Measurements from ENCODE around the gene BACE2. TPM values are rescaled to one million over a fixed set of nuclear protein-coding genes. Genes with fewer than 3 reads are reported as not detected.

The BACE2 gene
- total and polyA plus RNA-seq, 2 of the 13 experiments (the other 11 are each of a cell fraction or from before 2014, with no cell fraction given), result 0.07 to 0.11 TPM

DNA sequence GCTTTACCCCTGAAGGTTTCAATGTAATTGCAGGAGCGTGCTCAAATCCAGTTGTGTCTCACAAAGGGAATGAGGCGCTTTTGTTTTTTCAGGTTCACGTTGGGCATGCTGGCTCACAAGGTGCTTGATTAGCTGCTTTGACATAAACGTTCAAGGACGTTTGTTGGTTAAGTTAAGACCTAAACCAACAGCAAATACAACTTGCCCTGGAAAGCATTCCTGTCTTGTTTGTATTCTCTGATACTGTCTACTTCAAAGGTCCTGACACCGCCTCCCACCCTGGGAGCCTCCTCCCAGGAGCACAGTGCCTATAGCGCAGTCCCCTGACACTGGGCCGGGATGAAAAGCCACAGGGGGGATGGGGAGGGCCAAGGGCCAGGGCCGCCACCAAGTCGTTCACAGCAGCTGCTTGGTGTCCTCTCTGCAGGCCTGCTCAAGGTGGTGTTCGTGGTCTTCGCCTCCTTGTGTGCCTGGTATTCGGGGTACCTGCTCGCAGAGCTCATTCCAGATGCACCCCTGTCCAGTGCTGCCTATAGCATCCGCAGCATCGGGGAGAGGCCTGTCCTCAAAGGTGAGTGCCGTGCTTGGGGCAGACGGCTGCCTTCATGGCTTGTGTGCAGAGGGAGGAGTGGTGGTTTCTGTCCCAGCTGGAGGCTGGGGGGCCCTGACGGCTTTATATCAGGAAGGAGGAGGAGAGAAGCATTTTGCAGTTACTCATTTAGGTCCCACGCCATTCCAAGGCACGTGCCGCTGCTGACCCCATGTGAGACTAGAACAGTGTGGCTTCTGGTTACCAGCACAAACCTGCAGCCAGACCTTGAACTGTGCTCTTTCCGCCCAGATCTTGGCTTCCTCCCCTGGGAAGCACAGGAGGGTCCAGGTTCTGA, 154.8 kb downstream of the BACE2 start (continued):
- TF ChIP-seq ZSCAN25 (CRISPR knock-in tag; IDR thresholded peaks at IDR 0.05) (peak; percentile 75), IRF9 (CRISPR knock-in tag; IDR thresholded peaks at IDR 0.05; ENCODE audit: borderline replicate concordance) (no peak), ZNF281 (CRISPR knock-in tag; IDR thresholded peaks at IDR 0.05; ENCODE audit: borderline replicate concordance) (peak; percentile 96), PHF8 (CRISPR knock-in tag; IDR thresholded peaks at IDR 0.05) (peak; percentile 59; the same call in 1 of the 2 replicates), ZNF496 (CRISPR knock-in tag; IDR thresholded peaks at IDR 0.05; ENCODE audit: insufficient replicate concordance) (no peak), ZNF232 (CRISPR knock-in tag; IDR thresholded peaks at IDR 0.05; ENCODE audit: borderline replicate concordance) (no peak; the same call in 1 of the 2 replicates), ELF1 (CRISPR knock-in tag; IDR thresholded peaks at IDR 0.05) (no peak; the same call in 1 of the 2 replicates), SMAD1 (CRISPR knock-in tag; IDR thresholded peaks at IDR 0.05; ENCODE audit: borderline replicate concordance, low read depth) (peak; percentile 72; the same call in 1 of the 2 replicates), ZNF350 (CRISPR knock-in tag; IDR thresholded peaks at IDR 0.05; ENCODE audit: borderline replicate concordance, low read depth) (peak; percentile 78; the same call in 1 of the 2 replicates), RAD51 (IDR thresholded peaks at IDR 0.05; ENCODE audit: borderline replicate concordance) (no peak), ATRX (CRISPR knock-in tag; IDR thresholded peaks at IDR 0.05; ENCODE audit: borderline replicate concordance) (no peak), AGO1 (IDR thresholded peaks at IDR 0.05; ENCODE audit: low read depth, low read length, poor library complexity, severe bottlenecking) (no peak), SP5 (CRISPR knock-in tag; IDR thresholded peaks at IDR 0.05; ENCODE audit: borderline replicate concordance, low read depth) (peak; percentile 96), ZZZ3 (CRISPR knock-in tag; IDR thresholded peaks at IDR 0.05; ENCODE audit: borderline replicate concordance) (no peak), ZNF333 (CRISPR knock-in tag; IDR thresholded peaks at IDR 0.05; ENCODE audit: borderline replicate concordance) (peak; percentile 31; the same call in 1 of the 2 replicates), CHD4 (IDR thresholded peaks at IDR 0.05; ENCODE audit: borderline replicate concordance, low read length) (no peak), POLR2AphosphoS5 (IDR thresholded peaks at IDR 0.05; ENCODE audit: low read depth, low read length) (peak; percentile 35; the same call in 1 of the 2 replicates), MTF2 (CRISPR knock-in tag; IDR thresholded peaks at IDR 0.05; ENCODE audit: borderline replicate concordance) (no peak), SNRNP70 (IDR thresholded peaks at IDR 0.05; ENCODE audit: low read depth, low read length) (no peak)
- TF ChIP-seq, protein P1, sequence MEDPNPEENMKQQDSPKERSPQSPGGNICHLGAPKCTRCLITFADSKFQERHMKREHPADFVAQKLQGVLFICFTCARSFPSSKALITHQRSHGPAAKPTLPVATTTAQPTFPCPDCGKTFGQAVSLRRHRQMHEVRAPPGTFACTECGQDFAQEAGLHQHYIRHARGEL (CRISPR knock-in tag; IDR thresholded peaks at IDR 0.05), result no peak
- TF ChIP-seq, protein P2, sequence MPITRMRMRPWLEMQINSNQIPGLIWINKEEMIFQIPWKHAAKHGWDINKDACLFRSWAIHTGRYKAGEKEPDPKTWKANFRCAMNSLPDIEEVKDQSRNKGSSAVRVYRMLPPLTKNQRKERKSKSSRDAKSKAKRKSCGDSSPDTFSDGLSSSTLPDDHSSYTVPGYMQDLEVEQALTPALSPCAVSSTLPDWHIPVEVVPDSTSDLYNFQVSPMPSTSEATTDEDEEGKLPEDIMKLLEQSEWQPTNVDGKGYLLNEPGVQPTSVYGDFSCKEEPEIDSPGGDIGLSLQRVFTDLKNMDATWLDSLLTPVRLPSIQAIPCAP (CRISPR knock-in tag; IDR thresholded peaks at IDR 0.05; ENCODE audit: low read depth), result no peak
- TF ChIP-seq, protein P3, sequence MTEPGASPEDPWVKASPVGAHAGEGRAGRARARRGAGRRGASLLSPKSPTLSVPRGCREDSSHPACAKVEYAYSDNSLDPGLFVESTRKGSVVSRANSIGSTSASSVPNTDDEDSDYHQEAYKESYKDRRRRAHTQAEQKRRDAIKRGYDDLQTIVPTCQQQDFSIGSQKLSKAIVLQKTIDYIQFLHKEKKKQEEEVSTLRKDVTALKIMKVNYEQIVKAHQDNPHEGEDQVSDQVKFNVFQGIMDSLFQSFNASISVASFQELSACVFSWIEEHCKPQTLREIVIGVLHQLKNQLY (CRISPR knock-in tag; IDR thresholded peaks at IDR 0.05), result peak; percentile 81
- TF ChIP-seq, protein P4, sequence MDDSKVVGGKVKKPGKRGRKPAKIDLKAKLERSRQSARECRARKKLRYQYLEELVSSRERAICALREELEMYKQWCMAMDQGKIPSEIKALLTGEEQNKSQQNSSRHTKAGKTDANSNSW (CRISPR knock-in tag; IDR thresholded peaks at IDR 0.05; ENCODE audit: borderline replicate concordance), result no peak
